ENCODE data around the gene BAD.

GRCh38 chr11:64305075-64305690 lies 20.7 kb upstream of the BAD start, which contains the start of gene ESRRA:
- TF ChIP-seq CTCF (IDR thresholded peaks at IDR 0.05; ENCODE audit: low read depth, low read length) = no peak
- TF ChIP-seq MYC (IDR thresholded peaks at IDR 0.05; ENCODE audit: low read depth, low read length) = no peak
